ENCODE data around the gene NCKAP5.
"Not testable (repeated sequence)": the region's sequence is repeated elsewhere in the genome, so short reads cannot be mapped to it uniquely, and the experiment has no call there.

NCKAP5 gene

DNA sequence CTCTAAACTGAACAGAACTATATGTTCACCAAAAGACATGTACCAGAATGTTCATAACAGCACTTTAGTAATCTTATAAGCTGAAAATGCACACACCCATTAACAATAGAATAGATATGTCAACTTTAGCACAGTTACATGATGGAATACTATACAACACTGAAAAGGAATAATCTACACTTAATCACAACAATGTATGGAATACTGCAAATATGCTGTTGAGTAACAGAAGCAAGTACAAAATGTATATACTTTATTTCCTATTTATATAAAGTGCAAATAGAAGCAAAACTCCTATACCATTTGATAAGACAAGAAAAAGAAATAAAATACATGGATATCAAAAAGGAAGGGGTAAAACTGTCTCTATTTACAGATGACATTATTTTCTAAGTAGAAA, 352.8 kb downstream of the NCKAP5 start:
- no peak overlapping the region for H3K4me3 ChIP-seq (ENCODE audit: low read depth in 1 of 2, low read length in 1 of 2)
- no peaks in the 10 kb centered on the region for H3K36me3 ChIP-seq
- no peak overlapping the region for H3K27ac ChIP-seq
- H3K27me3 ChIP-seq: no peaks in the 10 kb centered on the region
- H3K9me3 ChIP-seq: no peaks in the 10 kb centered on the region
- TF ChIP-seq, protein P1, sequence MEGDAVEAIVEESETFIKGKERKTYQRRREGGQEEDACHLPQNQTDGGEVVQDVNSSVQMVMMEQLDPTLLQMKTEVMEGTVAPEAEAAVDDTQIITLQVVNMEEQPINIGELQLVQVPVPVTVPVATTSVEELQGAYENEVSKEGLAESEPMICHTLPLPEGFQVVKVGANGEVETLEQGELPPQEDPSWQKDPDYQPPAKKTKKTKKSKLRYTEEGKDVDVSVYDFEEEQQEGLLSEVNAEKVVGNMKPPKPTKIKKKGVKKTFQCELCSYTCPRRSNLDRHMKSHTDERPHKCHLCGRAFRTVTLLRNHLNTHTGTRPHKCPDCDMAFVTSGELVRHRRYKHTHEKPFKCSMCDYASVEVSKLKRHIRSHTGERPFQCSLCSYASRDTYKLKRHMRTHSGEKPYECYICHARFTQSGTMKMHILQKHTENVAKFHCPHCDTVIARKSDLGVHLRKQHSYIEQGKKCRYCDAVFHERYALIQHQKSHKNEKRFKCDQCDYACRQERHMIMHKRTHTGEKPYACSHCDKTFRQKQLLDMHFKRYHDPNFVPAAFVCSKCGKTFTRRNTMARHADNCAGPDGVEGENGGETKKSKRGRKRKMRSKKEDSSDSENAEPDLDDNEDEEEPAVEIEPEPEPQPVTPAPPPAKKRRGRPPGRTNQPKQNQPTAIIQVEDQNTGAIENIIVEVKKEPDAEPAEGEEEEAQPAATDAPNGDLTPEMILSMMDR (IDR thresholded peaks at IDR 0.05): no peak
- no peaks in the 10 kb centered on the region for H3K4me1 ChIP-seq (ENCODE audit: control insufficient read depth in 1 of 2, insufficient read depth in 1 of 2, low read depth in 1 of 2, low read length in 1 of 2)

DNA sequence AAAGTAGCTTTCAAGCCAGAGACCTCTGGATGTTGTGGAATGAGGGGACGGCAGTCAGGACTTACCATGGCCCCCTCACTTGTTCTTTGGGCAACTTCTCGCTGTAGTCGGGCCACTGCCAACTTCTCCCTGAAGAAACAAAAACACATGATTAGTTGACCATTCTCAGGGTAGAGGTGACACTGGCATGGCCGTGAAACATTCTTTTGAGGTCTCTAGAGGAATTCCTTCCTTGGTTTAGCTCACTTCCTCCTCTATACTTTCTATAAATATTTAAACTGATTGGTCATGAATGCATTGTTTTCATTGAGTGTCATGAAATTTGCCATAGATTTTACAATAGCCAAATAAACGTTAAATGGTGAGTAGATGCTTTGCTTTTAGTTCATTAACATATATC, 354.6 kb downstream of the NCKAP5 start:
- Histone ChIP-seq H3K36me3 (no peaks in the 10 kb centered on the region), H3K27me3 (no peaks in the 10 kb centered on the region), H3K27ac (no peak overlapping the region), H3K9me3 (no peaks in the 10 kb centered on the region), H3K4me3 (ENCODE audit: low read depth in 1 of 2, low read length in 1 of 2) (no peak overlapping the region), H3K4me1 (ENCODE audit: control insufficient read depth in 1 of 2, insufficient read depth in 1 of 2, low read depth in 1 of 2, low read length in 1 of 2) (no peaks in the 10 kb centered on the region)
- TF ChIP-seq, protein P1 (IDR thresholded peaks at IDR 0.05): no peak

DNA sequence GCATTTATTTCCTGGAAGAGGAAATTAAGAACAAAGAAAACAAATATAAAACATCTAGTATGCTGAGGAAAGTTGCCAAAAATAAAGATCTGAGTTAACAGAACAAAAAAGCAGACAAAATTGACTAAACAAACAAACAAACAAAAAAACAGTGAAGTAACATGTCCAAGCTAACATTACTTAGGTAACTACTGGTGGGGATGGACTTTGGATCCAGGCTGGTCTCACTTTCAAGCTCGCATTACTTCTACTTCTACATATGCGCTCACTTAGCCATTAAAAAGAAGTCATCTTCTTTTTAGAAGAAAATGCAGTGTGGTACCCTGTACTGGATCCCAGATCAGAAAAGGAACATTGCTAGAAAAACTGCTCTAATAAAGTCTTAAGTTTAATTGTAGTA, 358.9 kb downstream of the NCKAP5 start:
- TF ChIP-seq, protein P1 (IDR thresholded peaks at IDR 0.05): no peak
- Histone ChIP-seq H3K9me3 (no peaks in the 10 kb centered on the region), H3K27ac (no peak overlapping the region), H3K4me1 (ENCODE audit: control insufficient read depth in 1 of 2, insufficient read depth in 1 of 2, low read depth in 1 of 2, low read length in 1 of 2) (no peaks in the 10 kb centered on the region), H3K27me3 (no peaks in the 10 kb centered on the region), H3K4me3 (ENCODE audit: low read depth in 1 of 2, low read length in 1 of 2) (no peak overlapping the region), H3K36me3 (no peaks in the 10 kb centered on the region)

DNA sequence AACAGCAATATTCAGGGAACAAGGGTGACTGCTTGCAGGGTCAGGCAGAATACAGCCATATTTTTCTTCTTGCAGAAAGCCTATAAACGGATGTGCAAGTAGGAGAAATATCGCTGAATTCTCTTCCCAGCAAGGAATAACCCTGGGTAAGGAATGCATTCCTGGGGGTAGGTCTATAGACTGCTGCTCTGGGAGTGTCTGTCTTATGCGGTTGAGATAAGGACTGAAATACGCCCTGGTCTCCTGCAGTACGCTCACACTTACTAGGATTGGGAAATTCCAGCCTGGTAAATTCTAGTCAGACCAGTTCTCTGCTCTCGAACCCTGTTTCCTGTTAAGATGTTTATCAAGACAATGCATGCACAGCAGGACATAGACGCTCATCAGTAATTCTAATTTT, 361.6 kb downstream of the NCKAP5 start:
- not testable (repeated sequence) for H3K4me3 ChIP-seq (ENCODE audit: low read depth in 1 of 2, low read length in 1 of 2); H3K4me1 ChIP-seq (ENCODE audit: control insufficient read depth in 1 of 2, insufficient read depth in 1 of 2, low read depth in 1 of 2, low read length in 1 of 2); H3K36me3 ChIP-seq; H3K27me3 ChIP-seq; H3K27ac ChIP-seq; H3K9me3 ChIP-seq

DNA sequence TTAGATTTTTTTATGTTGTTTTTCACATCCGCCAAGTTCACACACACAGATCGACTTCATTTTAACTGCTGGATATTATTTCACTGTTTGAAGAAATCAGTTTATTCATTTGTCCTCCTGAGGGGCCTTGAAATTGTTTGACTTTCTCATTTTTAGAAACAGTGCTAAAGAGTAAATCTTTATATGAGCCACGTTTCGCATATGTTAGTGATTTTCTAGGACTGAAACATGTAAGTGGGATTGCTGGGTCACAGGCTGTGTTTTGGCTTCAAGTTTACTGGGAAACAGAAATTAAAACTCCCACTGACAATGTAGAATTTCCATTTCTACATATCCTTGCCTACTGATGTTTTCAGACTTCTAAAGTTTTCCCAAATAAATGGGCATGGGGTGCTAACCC, 363.8 kb downstream of the NCKAP5 start:
- no peaks in the 10 kb centered on the region for H3K4me1 ChIP-seq (ENCODE audit: control insufficient read depth in 1 of 2, insufficient read depth in 1 of 2, low read depth in 1 of 2, low read length in 1 of 2)
- TF ChIP-seq, protein P1 (IDR thresholded peaks at IDR 0.05): no peak
- H3K9me3 ChIP-seq: no peaks in the 10 kb centered on the region
- no peak overlapping the region for H3K27ac ChIP-seq
- no peaks in the 10 kb centered on the region for H3K27me3 ChIP-seq
- H3K36me3 ChIP-seq: no peaks in the 10 kb centered on the region
- H3K4me3 ChIP-seq (ENCODE audit: low read depth in 1 of 2, low read length in 1 of 2): no peak overlapping the region

DNA sequence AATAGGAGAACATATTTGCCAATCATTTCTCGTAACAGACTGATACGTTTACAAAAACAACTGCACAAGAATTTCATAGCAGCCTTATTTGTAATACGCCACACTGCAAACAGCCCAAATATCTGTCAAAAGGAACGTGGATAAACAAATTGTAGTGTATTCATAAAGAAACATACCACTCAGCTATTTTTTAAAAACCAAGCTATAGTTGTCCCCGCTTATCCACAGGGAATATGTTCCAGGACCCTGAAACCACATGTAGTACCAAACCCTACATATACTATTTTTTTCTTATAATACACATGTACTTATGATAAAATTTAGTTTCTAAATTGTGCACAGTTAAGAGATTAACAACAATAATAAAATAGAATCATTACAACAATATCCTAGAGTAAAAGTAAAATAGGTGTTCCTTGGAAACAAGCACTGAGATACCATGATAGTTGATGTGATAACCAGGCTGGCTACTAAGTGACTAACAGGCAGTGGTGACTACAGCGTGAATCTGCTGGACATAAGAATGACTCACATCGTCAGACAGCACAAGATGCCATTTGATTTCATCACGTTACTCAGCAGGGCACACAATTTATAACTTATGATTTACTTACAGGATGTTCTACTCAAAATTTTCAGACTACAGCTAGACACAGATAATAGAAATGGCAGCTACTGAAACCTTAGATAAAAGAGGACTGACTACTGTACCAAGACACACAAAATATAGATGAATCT, 367.4 kb downstream of the NCKAP5 start:
- TF ChIP-seq, protein P1 (IDR thresholded peaks at IDR 0.05): no peak
- no peak overlapping the region for H3K27ac ChIP-seq
- no peak overlapping the region for H3K4me3 ChIP-seq (ENCODE audit: low read depth in 1 of 2, low read length in 1 of 2)
- H3K36me3 ChIP-seq: no peaks in the 10 kb centered on the region
- H3K27me3 ChIP-seq: no peaks in the 10 kb centered on the region
- no peaks in the 10 kb centered on the region for H3K4me1 ChIP-seq (ENCODE audit: control insufficient read depth in 1 of 2, insufficient read depth in 1 of 2, low read depth in 1 of 2, low read length in 1 of 2)
- H3K9me3 ChIP-seq: no peaks in the 10 kb centered on the region
